ENCODE measurements around the gene CASP2. TPM values are rescaled to one million over a fixed set of nuclear protein-coding genes. Genes with fewer than 3 reads are reported as not detected.

The CASP2 gene
- polyA plus RNA-seq, 1 of the 3 experiments (the other 2 are of a cell fraction) = 19.7 TPM

DNA sequence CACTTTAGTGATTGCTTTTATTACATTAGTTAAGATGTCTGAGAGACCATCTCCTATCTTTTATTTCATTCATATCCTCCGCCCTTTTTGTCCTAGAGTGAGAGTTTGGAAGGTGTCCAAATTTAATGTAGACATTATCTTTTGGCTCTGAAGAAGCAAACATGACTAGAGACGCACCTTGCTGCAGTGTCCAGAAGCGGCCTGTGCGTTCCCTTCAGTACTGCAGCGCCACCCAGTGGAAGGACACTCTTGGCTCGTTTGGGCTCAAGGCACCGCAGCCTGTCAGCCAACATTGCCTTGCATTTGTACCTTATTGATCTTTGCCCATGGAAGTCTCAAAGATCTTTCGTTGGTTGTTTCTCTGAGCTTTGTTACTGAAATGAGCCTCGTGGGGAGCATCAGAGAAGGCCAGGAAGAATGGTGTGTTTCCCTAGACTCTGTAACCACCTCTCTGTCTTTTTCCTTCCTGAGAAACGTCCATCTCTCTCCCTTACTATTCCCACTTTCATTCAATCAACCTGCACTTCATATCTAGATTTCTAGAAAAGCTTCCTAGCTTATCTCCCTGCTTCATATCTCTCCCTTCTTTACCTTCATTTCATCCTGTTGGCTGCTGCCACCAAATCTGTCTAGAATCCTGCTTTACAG lies 17.4 kb downstream of the CASP2 start (continued):
- TF ChIP-seq GABPA (IDR thresholded peaks at IDR 0.05; ENCODE audit: low read depth) (no peak), FOXJ3 (CRISPR knock-in tag; IDR thresholded peaks at IDR 0.05) (no peak), POLR2AphosphoS5 (IDR thresholded peaks at IDR 0.05; ENCODE audit: low read depth, low read length) (no peak; the same call in 1 of the 2 replicates), NRF1 (IDR thresholded peaks at IDR 0.05; ENCODE audit: low read depth, low read length) (no peak), RAD21 (IDR thresholded peaks at IDR 0.05; ENCODE audit: low read length) (peak; percentile 63), NFIC (IDR thresholded peaks at IDR 0.05; ENCODE audit: borderline replicate concordance) (no peak), JUND (IDR thresholded peaks at IDR 0.05) (no peak)

DNA sequence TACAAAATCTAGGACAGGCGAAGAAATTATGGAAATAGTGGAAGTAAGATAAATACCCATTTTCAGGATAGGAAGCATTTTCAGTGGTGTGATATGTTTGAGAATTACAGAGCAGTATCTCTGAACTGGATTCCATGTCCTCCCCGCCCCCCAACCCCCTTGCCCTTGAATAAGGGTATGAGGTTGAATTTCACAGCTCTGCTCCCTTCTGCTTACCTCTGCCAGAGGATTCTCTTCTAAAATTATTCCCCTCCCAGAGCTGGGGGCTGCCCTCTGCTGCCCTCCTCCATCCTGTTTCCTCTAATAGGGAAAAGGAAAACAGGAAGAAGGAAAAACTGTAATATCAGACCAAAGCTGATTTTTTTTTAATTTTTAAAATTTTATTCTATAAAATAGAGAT lies 20.5 kb downstream of the CASP2 start:
- CTCF ChIA-PET = interaction anchor here (1.0 to 3.5 kb wide), 6 partner anchors 9 to 108 kb away, joined by 3 to 26 read pairs (median 6); partner anchors contain the start of gene CASP2
- H3K27me3 ChIP-seq (ENCODE audit: insufficient read depth) = no peaks in the 10 kb centered on the region
- no peaks in the 10 kb centered on the region for H3K9me3 ChIP-seq
- DNase-seq = no peak
- H3K79me2 ChIP-seq (ENCODE audit: insufficient read depth) = no peaks in the 10 kb centered on the region; the same call in 1 of the 2 replicates
- no peaks in the 10 kb centered on the region; a peak in 1 of 4 replicates for H3K4me1 ChIP-seq (ENCODE audit: control insufficient read depth in 1 of 2, insufficient read depth in 2 of 2, low read depth in 1 of 2, low read length in 1 of 2)
- peaks cover 5% of the 10 kb centered on the region; the same call in 1 of the 2 replicates for H4K20me1 ChIP-seq (ENCODE audit: insufficient read depth)
- no peak overlapping the region for H3K9ac ChIP-seq
- H3K4me2 ChIP-seq = no peak overlapping the region
- H3K27ac ChIP-seq (ENCODE audit: low read depth in 2 of 2, low read length in 1 of 2) = no peak overlapping the region
- H3K36me3 ChIP-seq (replicated peaks in 1 of 2; ENCODE audit: control insufficient read depth in 1 of 2, insufficient read depth in 2 of 2, low read length in 1 of 2) = peaks cover 42 to 55% of the 10 kb centered on the region in 2 experiments
- TF ChIP-seq EP300 (IDR thresholded peaks at IDR 0.05; ENCODE audit: borderline replicate concordance in 1 of 2, low read depth in 1 of 2, low read length in 1 of 2) (no peak), YY1 (IDR thresholded peaks at IDR 0.05; ENCODE audit: low read depth) (no peak), FOXM1 (IDR thresholded peaks at IDR 0.05; ENCODE audit: low read depth) (no peak), TEAD4 (IDR thresholded peaks at IDR 0.05; ENCODE audit: borderline replicate concordance, insufficient read depth) (no peak), JUND (IDR thresholded peaks at IDR 0.05) (no peak), TCF12 (IDR thresholded peaks at IDR 0.05) (no peak)
- TF ChIP-seq, protein P1, sequence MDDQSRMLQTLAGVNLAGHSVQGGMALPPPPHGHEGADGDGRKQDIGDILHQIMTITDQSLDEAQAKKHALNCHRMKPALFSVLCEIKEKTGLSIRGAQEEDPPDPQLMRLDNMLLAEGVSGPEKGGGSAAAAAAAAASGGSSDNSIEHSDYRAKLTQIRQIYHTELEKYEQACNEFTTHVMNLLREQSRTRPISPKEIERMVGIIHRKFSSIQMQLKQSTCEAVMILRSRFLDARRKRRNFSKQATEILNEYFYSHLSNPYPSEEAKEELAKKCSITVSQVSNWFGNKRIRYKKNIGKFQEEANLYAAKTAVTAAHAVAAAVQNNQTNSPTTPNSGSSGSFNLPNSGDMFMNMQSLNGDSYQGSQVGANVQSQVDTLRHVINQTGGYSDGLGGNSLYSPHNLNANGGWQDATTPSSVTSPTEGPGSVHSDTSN (IDR thresholded peaks at IDR 0.05) = no peak
- TF ChIP-seq, protein P2, sequence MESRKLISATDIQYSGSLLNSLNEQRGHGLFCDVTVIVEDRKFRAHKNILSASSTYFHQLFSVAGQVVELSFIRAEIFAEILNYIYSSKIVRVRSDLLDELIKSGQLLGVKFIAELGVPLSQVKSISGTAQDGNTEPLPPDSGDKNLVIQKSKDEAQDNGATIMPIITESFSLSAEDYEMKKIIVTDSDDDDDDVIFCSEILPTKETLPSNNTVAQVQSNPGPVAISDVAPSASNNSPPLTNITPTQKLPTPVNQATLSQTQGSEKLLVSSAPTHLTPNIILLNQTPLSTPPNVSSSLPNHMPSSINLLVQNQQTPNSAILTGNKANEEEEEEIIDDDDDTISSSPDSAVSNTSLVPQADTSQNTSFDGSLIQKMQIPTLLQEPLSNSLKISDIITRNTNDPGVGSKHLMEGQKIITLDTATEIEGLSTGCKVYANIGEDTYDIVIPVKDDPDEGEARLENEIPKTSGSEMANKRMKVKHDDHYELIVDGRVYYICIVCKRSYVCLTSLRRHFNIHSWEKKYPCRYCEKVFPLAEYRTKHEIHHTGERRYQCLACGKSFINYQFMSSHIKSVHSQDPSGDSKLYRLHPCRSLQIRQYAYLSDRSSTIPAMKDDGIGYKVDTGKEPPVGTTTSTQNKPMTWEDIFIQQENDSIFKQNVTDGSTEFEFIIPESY (IDR thresholded peaks at IDR 0.05; ENCODE audit: borderline replicate concordance, low read depth) = no peak
- 99% methylated on average over 2 of the region's 2 CpGs for WGBS (ENCODE audit: low lambda C conversion rate)
- no peaks in the 10 kb centered on the region for H3K9me2 ChIP-seq
- peaks cover 6% of the 10 kb centered on the region for H3F3A ChIP-seq (replicated peaks; ENCODE audit: insufficient read depth)
- POLR2A ChIA-PET = interaction anchor here (2.0 kb wide), 1 partner anchor 20 kb away, joined by 7 read pairs; the partner anchor contains the start of gene CASP2
- H2AFZ ChIP-seq (ENCODE audit: low read depth) = no peak overlapping the region
- no peak overlapping the region for H3K4me3 ChIP-seq (ENCODE audit: low read depth in 2 of 2, low read length in 1 of 2)

DNA sequence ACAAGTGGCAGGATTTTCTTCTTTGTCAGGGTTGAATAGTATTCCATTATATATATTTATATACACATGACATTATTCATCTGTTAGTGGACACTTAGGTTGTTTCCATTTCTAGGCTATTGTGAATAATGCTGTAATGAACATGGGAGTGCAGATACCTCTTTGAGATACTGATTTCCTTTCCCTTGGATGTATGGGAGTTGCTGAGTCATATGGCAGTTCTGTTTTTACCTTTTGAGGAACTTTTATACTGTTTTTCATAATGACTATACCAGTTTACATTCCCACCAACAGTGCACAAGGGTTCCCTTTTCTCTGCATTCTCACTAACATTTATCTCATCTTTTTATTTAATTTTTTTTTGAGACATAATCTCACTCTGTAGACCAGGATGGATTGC lies 26.0 kb downstream of the CASP2 start:
- POLR2A ChIA-PET = no interaction called here
- no peak overlapping the region for H2AFZ ChIP-seq (ENCODE audit: low read depth)
- H4K20me1 ChIP-seq (ENCODE audit: insufficient read depth) = no peaks in the 10 kb centered on the region
- CTCF ChIA-PET = no interaction called here
- H3K4me1 ChIP-seq (ENCODE audit: control insufficient read depth in 1 of 2, insufficient read depth in 2 of 2, low read depth in 1 of 2, low read length in 1 of 2) = no peaks in the 10 kb centered on the region
- H3K9me3 ChIP-seq = no peaks in the 10 kb centered on the region
- peaks cover 0 to 4% of the 10 kb centered on the region in 2 experiments for H3K36me3 ChIP-seq (replicated peaks in 1 of 2; ENCODE audit: control insufficient read depth in 1 of 2, insufficient read depth in 2 of 2, low read length in 1 of 2)
- no peaks in the 10 kb centered on the region for H3K79me2 ChIP-seq (ENCODE audit: insufficient read depth)
- no peak overlapping the region for H3K27ac ChIP-seq (ENCODE audit: low read depth in 2 of 2, low read length in 1 of 2)
- H3K9ac ChIP-seq = no peak overlapping the region
- no peaks in the 10 kb centered on the region for H3K27me3 ChIP-seq (ENCODE audit: insufficient read depth)
- H3K4me3 ChIP-seq (ENCODE audit: low read depth in 2 of 2, low read length in 1 of 2) = no peak overlapping the region
- no peak overlapping the region for H3K4me2 ChIP-seq
- H3K9me2 ChIP-seq = no peaks in the 10 kb centered on the region
- H3F3A ChIP-seq (replicated peaks; ENCODE audit: insufficient read depth) = no peaks in the 10 kb centered on the region
- DNase-seq = no peak
- TF ChIP-seq NRF1 (IDR thresholded peaks at IDR 0.05; ENCODE audit: low read depth, low read length) = no peak
- TF ChIP-seq, protein P2 (IDR thresholded peaks at IDR 0.05; ENCODE audit: borderline replicate concordance, low read depth) = no peak
- TF ChIP-seq FOSL2 (IDR thresholded peaks at IDR 0.05; ENCODE audit: borderline replicate concordance, low read depth) = no peak
- TF ChIP-seq GATA2 (CRISPR knock-in tag; IDR thresholded peaks at IDR 0.05) = no peak
- TF ChIP-seq, protein P3, sequence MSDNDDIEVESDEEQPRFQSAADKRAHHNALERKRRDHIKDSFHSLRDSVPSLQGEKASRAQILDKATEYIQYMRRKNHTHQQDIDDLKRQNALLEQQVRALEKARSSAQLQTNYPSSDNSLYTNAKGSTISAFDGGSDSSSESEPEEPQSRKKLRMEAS (IDR thresholded peaks at IDR 0.05; ENCODE audit: low read depth) = no peak
- no peak for TF ChIP-seq RXRA (IDR thresholded peaks at IDR 0.05; ENCODE audit: borderline replicate concordance, low read depth)
- TF ChIP-seq, protein P4, sequence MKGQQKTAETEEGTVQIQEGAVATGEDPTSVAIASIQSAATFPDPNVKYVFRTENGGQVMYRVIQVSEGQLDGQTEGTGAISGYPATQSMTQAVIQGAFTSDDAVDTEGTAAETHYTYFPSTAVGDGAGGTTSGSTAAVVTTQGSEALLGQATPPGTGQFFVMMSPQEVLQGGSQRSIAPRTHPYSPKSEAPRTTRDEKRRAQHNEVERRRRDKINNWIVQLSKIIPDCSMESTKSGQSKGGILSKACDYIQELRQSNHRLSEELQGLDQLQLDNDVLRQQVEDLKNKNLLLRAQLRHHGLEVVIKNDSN (IDR thresholded peaks at IDR 0.05; ENCODE audit: borderline replicate concordance, low read depth) = no peak
- TF ChIP-seq MXI1 (IDR thresholded peaks at IDR 0.05; ENCODE audit: low read depth, low read length) = no peak
- no peak for TF ChIP-seq CHD2 (IDR thresholded peaks at IDR 0.05; ENCODE audit: low read length, partially characterized antibody)
- no peak for TF ChIP-seq YY1 (IDR thresholded peaks at IDR 0.05; ENCODE audit: low read depth)

Data from SK-N-SH (cell line).